ENCODE data around the gene KCNJ5.

- TF ChIP-seq CTCF (IDR thresholded peaks at IDR 0.05; ENCODE audit: low read depth, low read length) (no peak), EZH2phosphoT487 (IDR thresholded peaks at IDR 0.05; ENCODE audit: low read depth) (no peak)
Observed at GRCh38 chr11:128854841-128855240, 36.3 kb upstream of the KCNJ5 start.
